HG03378 (cell line): ENCODE data around the gene HASPIN.

ENCODE experiments used
- ATAC-seq: cut with Tn5 transposase; IDR thresholded peaks from one replicate; pipeline ENCODE4 v1.9.1; 2021; ENCODE audit warnings: mild to moderate bottlenecking, moderate library complexity; ENCODE audit not compliant: unreplicated experiment

Gene HASPIN

GRCh38 chr17:3723556-3724377 is at the start of gene HASPIN:
HASPIN (plus strand) TSS chr17:3723903; CDS start chr17:3723936, 33 bp downstream.
- peak; percentile 58 for ATAC-seq

GRCh38 chr17:3675886-3676285 is 47.8 kb upstream of the HASPIN start:
- no peak for ATAC-seq

- ATAC-seq, result no peak
These were observed 45.4 kb upstream of the HASPIN start for GRCh38 chr17:3678095-3678820.

- ATAC-seq, result no peak
These were observed 44.7 kb upstream of the HASPIN start for GRCh38 chr17:3678821-3679530.

GRCh38 chr17:3679531-3680126 is 44.1 kb upstream of the HASPIN start:
- ATAC-seq, result no peak

GRCh38 chr17:3681057-3681456 is 42.6 kb upstream of the HASPIN start:
- no peak for ATAC-seq

GRCh38 chr17:3681565-3681964 is 42.1 kb upstream of the HASPIN start:
- ATAC-seq, result no peak

- no peak for ATAC-seq
These were observed 41.7 kb upstream of the HASPIN start for GRCh38 chr17:3682033-3682432.

- ATAC-seq, result no peak
These were observed 40.6 kb upstream of the HASPIN start for GRCh38 chr17:3683054-3683511.

- ATAC-seq, result no peak
These were observed 38.5 kb upstream of the HASPIN start for GRCh38 chr17:3685174-3685573.

- no peak for ATAC-seq
These were observed 35.6 kb upstream of the HASPIN start for GRCh38 chr17:3688027-3688553.

- no peak for ATAC-seq
These were observed 34.8 kb upstream of the HASPIN start for GRCh38 chr17:3688852-3689261.

GRCh38 chr17:3689262-3690093 is 34.2 kb upstream of the HASPIN start:
- ATAC-seq, result no peak

- no peak for ATAC-seq
These were observed 33.5 kb upstream of the HASPIN start for GRCh38 chr17:3690094-3690715.

GRCh38 chr17:3691617-3692067 is 32.1 kb upstream of the HASPIN start:
- ATAC-seq, result no peak

GRCh38 chr17:3692346-3692745 is 31.4 kb upstream of the HASPIN start:
- no peak for ATAC-seq

GRCh38 chr17:3693141-3693540 is 30.6 kb upstream of the HASPIN start:
- ATAC-seq, result no peak

GRCh38 chr17:3693829-3694231 is 29.9 kb upstream of the HASPIN start:
- ATAC-seq, result peak; percentile 54

GRCh38 chr17:3695129-3695722 is 28.5 kb upstream of the HASPIN start:
- ATAC-seq, result no peak
